Measurements from ENCODE around the gene LDB2.
"Not testable (repeated sequence)": the region's sequence is repeated elsewhere in the genome, so short reads cannot be mapped to it uniquely, and the experiment has no call there.

Gene LDB2

GRCh38 chr4:16636912-16637630 is 261.4 kb downstream of the LDB2 start:
- DNase-seq = no peak

GRCh38 chr4:16636304-16636703 is 262.1 kb downstream of the LDB2 start:
- no peak for DNase-seq

- not testable (repeated sequence) for DNase-seq
Measured at GRCh38 chr4:16629274-16629673, 269.2 kb downstream of the LDB2 start.

GRCh38 chr4:16628835-16629234 is 269.6 kb downstream of the LDB2 start:
- not testable (repeated sequence) for DNase-seq

- no peak for DNase-seq
Measured at GRCh38 chr4:16627999-16628398, 270.4 kb downstream of the LDB2 start.

- no peak for DNase-seq
Measured at GRCh38 chr4:16626945-16627344, 271.5 kb downstream of the LDB2 start.

GRCh38 chr4:16622826-16623225 is 275.6 kb downstream of the LDB2 start:
- DNase-seq = no peak

- DNase-seq = no peak
Measured at GRCh38 chr4:16617435-16617834, 281.0 kb downstream of the LDB2 start.

GRCh38 chr4:16617011-16617410 is 281.4 kb downstream of the LDB2 start:
- DNase-seq = no peak

GRCh38 chr4:16609170-16609758 is 289.2 kb downstream of the LDB2 start:
- DNase-seq = no peak

GRCh38 chr4:16608611-16609125 is 289.8 kb downstream of the LDB2 start:
- no peak for DNase-seq

GRCh38 chr4:16608123-16608522 is 290.3 kb downstream of the LDB2 start:
- DNase-seq = no peak

GRCh38 chr4:16607241-16608066 is 291.0 kb downstream of the LDB2 start:
- no peak for DNase-seq

- DNase-seq = no peak
Measured at GRCh38 chr4:16606691-16607090, 291.8 kb downstream of the LDB2 start.

- DNase-seq = no peak
Measured at GRCh38 chr4:16603178-16603577, 295.3 kb downstream of the LDB2 start.

GRCh38 chr4:16598597-16599206 is 299.7 kb downstream of the LDB2 start:
- no peak for DNase-seq

- no peak for DNase-seq
Measured at GRCh38 chr4:16597845-16598596, 300.4 kb downstream of the LDB2 start.

GRCh38 chr4:16597443-16597842 is 301.0 kb downstream of the LDB2 start:
- no peak for DNase-seq

- DNase-seq = no peak
Measured at GRCh38 chr4:16596267-16596666, 302.2 kb downstream of the LDB2 start.

GRCh38 chr4:16594128-16594527 is 304.3 kb downstream of the LDB2 start:
- no peak for DNase-seq

- DNase-seq = no peak
Measured at GRCh38 chr4:16593386-16593785, 305.1 kb downstream of the LDB2 start.

GRCh38 chr4:16591272-16591826 is 307.1 kb downstream of the LDB2 start:
- DNase-seq = no peak

Measured in activated T-cell treated with anti-CD3 and anti-CD28 coated beads for 4 hours (primary cell).